ENCODE measurements around the gene MTOR. TPM values are rescaled to one million over a fixed set of nuclear protein-coding genes. Genes with fewer than 3 reads are reported as not detected.

MTOR gene
- total RNA-seq, 6 experiments from 2014 or later, result 25.1 to 35.3 (median 32.4) TPM

GRCh38 chr1:11151826-11152612, 110.3 kb downstream of the MTOR start:
- no peaks in the 10 kb centered on the region for H3K27me3 ChIP-seq
- DNase-seq (peak in 2 of 3 donors; percentile 60 to 71), ATAC-seq (peak; percentile 84 to 87 (median 86))
- WGBS (ENCODE audit: insufficient coverage, low coverage, low lambda C conversion rate, missing lambda C conversion rate), result 23% methylated on average over 9 of the region's 9 CpGs
- peaks cover 0 to 22% (median 8%) of the 10 kb centered on the region in 4 donors for H3K4me1 ChIP-seq
- intact Hi-C loops (cut with DNase I), result no loop called here
- no peak overlapping the region for H3K4me3 ChIP-seq
- H3K27ac ChIP-seq, result peak overlapping the region; percentile 36 to 82 (median 54)
- H3K36me3 ChIP-seq, result peaks cover 0 to 29% (median 2%) of the 10 kb centered on the region in 4 donors
- TF ChIP-seq POLR2A (IDR thresholded peaks at IDR 0.05), result no peak
- TF ChIP-seq CTCF (IDR thresholded peaks at IDR 0.05), result peak in 1 of 4 donors; percentile 4
- H3K9me3 ChIP-seq, result no peaks in the 10 kb centered on the region

GRCh38 chr1:11151114-11151513, 111.2 kb downstream of the MTOR start:
- peaks cover 0 to 29% (median 2%) of the 10 kb centered on the region in 4 donors for H3K36me3 ChIP-seq
- intact Hi-C loops (cut with DNase I), result no loop called here
- TF ChIP-seq CTCF (IDR thresholded peaks at IDR 0.05), result no peak
- no peak for TF ChIP-seq POLR2A (IDR thresholded peaks at IDR 0.05)
- no peak overlapping the region for H3K4me3 ChIP-seq
- no peaks in the 10 kb centered on the region for H3K27me3 ChIP-seq
- peak overlapping the region in 1 of 3 donors; percentile 82 for H3K27ac ChIP-seq
- WGBS (ENCODE audit: insufficient coverage, low coverage, low lambda C conversion rate, missing lambda C conversion rate), result 100% methylated on average over 1 of the region's 5 CpGs
- peaks cover 0 to 22% (median 8%) of the 10 kb centered on the region in 4 donors for H3K4me1 ChIP-seq
- no peaks in the 10 kb centered on the region for H3K9me3 ChIP-seq
- ATAC-seq, result peak; percentile 5 to 24 (median 12)
- DNase-seq, result peak in 1 of 3 donors; percentile 33

- H3K4me3 ChIP-seq, result no peak overlapping the region
- TF ChIP-seq POLR2A (IDR thresholded peaks at IDR 0.05), result no peak
- no peak for TF ChIP-seq CTCF (IDR thresholded peaks at IDR 0.05)
- peaks cover 0 to 22% (median 8%) of the 10 kb centered on the region in 4 donors for H3K4me1 ChIP-seq
- H3K27me3 ChIP-seq, result no peaks in the 10 kb centered on the region
- ATAC-seq (no peak), DNase-seq (no peak)
- intact Hi-C loops (cut with DNase I), result no loop called here
- no peaks in the 10 kb centered on the region for H3K9me3 ChIP-seq
- H3K27ac ChIP-seq, result no peak overlapping the region
- 78% methylated on average over 3 of the region's 3 CpGs for WGBS (ENCODE audit: insufficient coverage, low coverage, low lambda C conversion rate, missing lambda C conversion rate)
- H3K36me3 ChIP-seq, result peaks cover 0 to 27% (median 2%) of the 10 kb centered on the region in 4 donors
Measured at GRCh38 chr1:11150326-11150725, 112.0 kb downstream of the MTOR start.

GRCh38 chr1:11147197-11147770, 115.1 kb downstream of the MTOR start:
- no peaks in the 10 kb centered on the region for H3K9me3 ChIP-seq
- H3K36me3 ChIP-seq, result peaks cover 0 to 46% (median 5%) of the 10 kb centered on the region in 4 donors
- no peak for TF ChIP-seq POLR2A (IDR thresholded peaks at IDR 0.05)
- no peak for TF ChIP-seq CTCF (IDR thresholded peaks at IDR 0.05)
- no peak overlapping the region for H3K27ac ChIP-seq
- no peaks in the 10 kb centered on the region for H3K27me3 ChIP-seq
- H3K4me3 ChIP-seq, result no peak overlapping the region
- peaks cover 0 to 13% (median 6%) of the 10 kb centered on the region in 4 donors for H3K4me1 ChIP-seq
- no peak for ATAC-seq
- no peak for DNase-seq
- 75% methylated on average over 4 of the region's 4 CpGs for WGBS (ENCODE audit: insufficient coverage, low coverage, low lambda C conversion rate, missing lambda C conversion rate)
- intact Hi-C loops (cut with DNase I), result no loop called here

Data from right lobe of liver (tissue), 6 donors.